GM21717 (cell line): ENCODE measurements around the gene PCDHB9.
"Not testable (repeated sequence)": the region's sequence is repeated elsewhere in the genome, so short reads cannot be mapped to it uniquely, and the experiment has no call there.

Experiments
- ATAC-seq: cut with Tn5 transposase; IDR thresholded peaks from one replicate; pipeline ENCODE4 v1.9.1; 2021; ENCODE audit warnings: mild to moderate bottlenecking, moderate library complexity; ENCODE audit not compliant: unreplicated experiment

PCDHB9 gene

GRCh38 chr5:141186897-141187512, at the start of gene PCDHB9:
PCDHB9 (plus strand) TSS chr5:141187161; CDS start chr5:141187319, 158 bp downstream.
- ATAC-seq: no peak

- ATAC-seq: not testable (repeated sequence)
These were observed 49.6 kb upstream of the PCDHB9 start for GRCh38 chr5:141137346-141137745.

GRCh38 chr5:141149812-141150211, 37.1 kb upstream of the PCDHB9 start, which contains the start of gene PCDHB6:
PCDHB6 (plus strand) TSS chr5:141150057; CDS start chr5:141150258, 201 bp downstream.
- no peak for ATAC-seq

GRCh38 chr5:141150224-141150992, 36.6 kb upstream of the PCDHB9 start:
- ATAC-seq: no peak

GRCh38 chr5:141150993-141151325, 36.0 kb upstream of the PCDHB9 start:
- ATAC-seq: no peak

GRCh38 chr5:141151632-141152031, 35.3 kb upstream of the PCDHB9 start:
- ATAC-seq: not testable (repeated sequence)

GRCh38 chr5:141152096-141152495, 34.9 kb upstream of the PCDHB9 start:
- ATAC-seq: not testable (repeated sequence)

- ATAC-seq: no peak
These were observed 31.2 kb upstream of the PCDHB9 start for GRCh38 chr5:141155540-141156374.

- ATAC-seq: not testable (repeated sequence)
These were observed 29.6 kb upstream of the PCDHB9 start for GRCh38 chr5:141157356-141157755.

- not testable (repeated sequence) for ATAC-seq
These were observed 29.1 kb upstream of the PCDHB9 start for GRCh38 chr5:141157901-141158300.

GRCh38 chr5:141172381-141173204, 14.4 kb upstream of the PCDHB9 start, which contains the start of gene PCDHB7:
PCDHB7 (plus strand) TSS chr5:141172644; CDS start chr5:141172836, 192 bp downstream.
- no peak for ATAC-seq

GRCh38 chr5:141174291-141175104, 12.5 kb upstream of the PCDHB9 start:
- not testable (repeated sequence) for ATAC-seq

GRCh38 chr5:141175933-141176332, 11.0 kb upstream of the PCDHB9 start:
- ATAC-seq: no peak

GRCh38 chr5:141177577-141178191, 9.3 kb upstream of the PCDHB9 start, which contains the start of gene PCDHB8:
PCDHB8 (plus strand) TSS chr5:141177790; CDS start chr5:141178035, 245 bp downstream.
- not testable (repeated sequence) for ATAC-seq

- not testable (repeated sequence) for ATAC-seq
These were observed 7.6 kb upstream of the PCDHB9 start for GRCh38 chr5:141179371-141179770.

- ATAC-seq: not testable (repeated sequence)
These were observed 7.1 kb upstream of the PCDHB9 start for GRCh38 chr5:141179876-141180275.

- no peak for ATAC-seq
These were observed 6.6 kb upstream of the PCDHB9 start for GRCh38 chr5:141180313-141180712.

- no peak for ATAC-seq
These were observed 4.7 kb upstream of the PCDHB9 start, which contains the start of gene PCDHB16 for GRCh38 chr5:141182248-141182647. PCDHB16 (plus strand) TSS chr5:141182387; CDS start chr5:141182560, 173 bp downstream.
